Activated CD8-positive, alpha-beta memory T cell treated with anti-CD3 and anti-CD28 coated beads for 1 hour (primary cell): ENCODE measurements around the gene FAM163B.
"Not testable (repeated sequence)": the region's sequence is repeated elsewhere in the genome, so short reads cannot be mapped to it uniquely, and the experiment has no call there.

Experiments
- DNase-seq, 2 donors: peaks; one replicate each; pipeline ENCODE4 v3.0.0-alpha.2; 2020; ENCODE audit warnings: low read depth in 1 of 2; ENCODE audit errors: extremely low read depth in 1 of 2

FAM163B gene

DNA sequence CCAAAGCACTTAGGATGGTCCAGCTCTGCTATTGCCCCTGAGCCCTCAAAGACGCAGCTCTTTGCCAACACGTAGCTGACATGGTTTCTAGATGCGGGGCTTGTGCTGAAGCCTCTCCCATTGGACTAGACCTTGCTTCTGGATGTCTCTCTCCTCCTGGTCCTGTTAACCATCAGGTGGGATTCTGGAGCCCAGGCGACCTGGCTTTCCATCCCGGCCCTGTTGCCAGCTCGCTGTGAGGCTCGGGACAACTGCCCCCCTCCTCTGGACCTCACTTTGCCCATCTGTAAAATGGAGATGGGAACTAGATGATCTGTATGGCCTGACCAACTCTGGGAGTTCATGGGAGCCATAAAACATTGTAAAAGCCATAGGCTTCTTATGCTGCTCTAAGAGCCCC is 31.0 kb upstream of the FAM163B start:
- DNase-seq: no peak

DNA sequence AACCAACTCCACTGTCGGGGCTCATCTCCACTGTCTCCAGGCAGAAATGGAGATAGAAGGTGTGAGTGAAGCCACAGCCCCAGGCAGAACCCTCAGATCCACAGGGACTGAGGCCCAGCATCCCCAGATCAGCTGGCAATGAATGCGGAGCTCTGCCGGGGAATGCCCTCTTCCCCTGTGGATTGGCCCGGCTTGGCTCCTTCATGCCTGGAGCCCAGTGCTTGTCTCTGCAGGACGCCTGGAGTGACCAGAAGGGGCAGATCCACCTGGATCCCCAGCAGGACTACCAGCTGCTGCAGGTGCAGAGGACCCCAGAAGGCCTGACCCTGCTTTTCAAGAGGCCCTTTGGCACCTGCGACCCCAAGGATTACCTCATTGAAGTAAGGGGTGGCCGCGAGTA is 30.4 kb upstream of the FAM163B start:
- DNase-seq: no peak

DNA sequence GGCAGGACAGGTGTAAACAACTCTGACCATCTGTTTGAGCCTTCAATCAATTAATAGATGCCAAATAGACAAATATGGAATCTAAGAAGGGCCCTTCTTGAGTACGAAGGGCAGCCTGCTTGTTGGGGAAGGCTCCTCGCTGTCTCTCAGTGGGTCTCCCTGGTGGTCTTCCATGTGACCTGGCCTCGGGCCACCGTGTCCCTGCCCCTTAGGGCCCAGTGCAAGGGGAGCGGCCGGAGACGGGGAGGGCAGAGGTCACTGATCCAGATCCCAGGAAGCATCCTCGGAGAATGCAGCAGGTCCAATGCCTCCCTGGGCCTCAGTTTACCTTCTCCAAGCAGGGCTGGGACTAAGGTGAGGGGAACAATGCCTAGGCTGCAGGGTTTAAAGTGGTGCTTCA is 29.5 kb upstream of the FAM163B start:
- no peak for DNase-seq

DNA sequence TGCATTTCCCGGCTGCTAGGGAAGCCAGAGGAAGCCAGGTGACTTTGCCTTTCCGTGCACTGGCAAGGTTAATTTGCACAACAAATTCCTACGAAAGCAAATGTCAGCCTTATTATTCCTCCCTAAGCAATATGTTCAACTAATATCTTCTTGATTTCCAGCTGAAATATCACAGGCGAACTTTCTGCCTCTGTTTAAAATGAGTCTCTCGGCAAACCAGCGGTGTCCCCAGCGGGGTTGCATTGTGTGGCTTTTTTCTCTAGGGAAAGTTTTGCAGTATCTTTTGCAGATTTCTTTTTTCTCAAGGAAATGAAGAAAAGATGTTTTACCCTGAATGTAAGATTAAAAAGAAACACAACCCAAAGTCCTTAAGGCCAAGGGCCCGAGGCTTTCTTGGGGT is 28.9 kb upstream of the FAM163B start:
- DNase-seq: no peak

DNA sequence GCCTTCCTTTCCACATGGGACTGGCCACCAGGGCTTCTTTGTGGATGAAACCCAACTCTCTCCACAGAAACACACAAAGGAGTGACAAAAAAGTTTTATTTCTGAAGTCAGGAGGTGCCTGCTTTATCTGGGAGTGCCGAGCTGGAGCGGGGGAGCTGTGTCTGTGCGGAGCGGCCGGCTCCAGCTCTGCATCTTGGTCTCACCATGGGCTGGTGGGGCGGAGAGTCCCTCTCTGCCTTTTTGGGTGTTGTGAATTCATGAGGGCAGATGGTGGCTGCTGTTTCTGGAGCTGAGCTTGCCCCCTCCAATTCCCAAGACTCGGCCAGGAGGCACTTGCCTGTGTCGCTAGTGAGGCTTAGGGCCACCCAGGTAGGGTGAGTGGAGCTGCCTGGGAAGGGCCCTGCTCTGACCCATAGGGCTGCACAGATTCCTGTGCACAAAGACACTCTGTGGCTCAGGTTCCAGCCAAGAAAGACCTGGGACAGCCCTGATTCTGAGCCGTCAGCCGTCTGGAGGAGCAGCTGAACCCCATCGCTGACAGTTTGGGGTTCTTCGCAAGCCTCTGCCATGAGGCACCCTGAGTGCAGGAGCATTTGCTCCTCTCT is 28.4 kb upstream of the FAM163B start:
- no peak for DNase-seq

DNA sequence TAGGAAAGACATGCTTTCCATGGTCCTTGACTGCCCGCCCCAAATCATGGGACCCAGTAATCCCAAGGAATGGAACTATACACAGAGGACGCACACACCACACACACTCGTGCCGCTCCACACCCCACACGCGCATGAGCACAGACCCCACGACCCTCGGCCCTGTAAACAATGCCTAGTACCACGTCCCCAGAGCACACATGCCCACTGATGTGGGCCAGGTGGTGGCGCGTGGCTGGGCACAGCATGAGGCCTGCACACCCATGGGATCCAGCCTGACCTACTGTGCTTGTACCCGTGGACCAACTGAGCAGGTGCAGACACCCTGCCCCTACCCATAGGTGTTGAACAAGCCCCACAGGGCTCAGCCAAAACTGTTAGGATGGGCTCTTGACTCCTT is 27.7 kb upstream of the FAM163B start:
- no peak for DNase-seq

DNA sequence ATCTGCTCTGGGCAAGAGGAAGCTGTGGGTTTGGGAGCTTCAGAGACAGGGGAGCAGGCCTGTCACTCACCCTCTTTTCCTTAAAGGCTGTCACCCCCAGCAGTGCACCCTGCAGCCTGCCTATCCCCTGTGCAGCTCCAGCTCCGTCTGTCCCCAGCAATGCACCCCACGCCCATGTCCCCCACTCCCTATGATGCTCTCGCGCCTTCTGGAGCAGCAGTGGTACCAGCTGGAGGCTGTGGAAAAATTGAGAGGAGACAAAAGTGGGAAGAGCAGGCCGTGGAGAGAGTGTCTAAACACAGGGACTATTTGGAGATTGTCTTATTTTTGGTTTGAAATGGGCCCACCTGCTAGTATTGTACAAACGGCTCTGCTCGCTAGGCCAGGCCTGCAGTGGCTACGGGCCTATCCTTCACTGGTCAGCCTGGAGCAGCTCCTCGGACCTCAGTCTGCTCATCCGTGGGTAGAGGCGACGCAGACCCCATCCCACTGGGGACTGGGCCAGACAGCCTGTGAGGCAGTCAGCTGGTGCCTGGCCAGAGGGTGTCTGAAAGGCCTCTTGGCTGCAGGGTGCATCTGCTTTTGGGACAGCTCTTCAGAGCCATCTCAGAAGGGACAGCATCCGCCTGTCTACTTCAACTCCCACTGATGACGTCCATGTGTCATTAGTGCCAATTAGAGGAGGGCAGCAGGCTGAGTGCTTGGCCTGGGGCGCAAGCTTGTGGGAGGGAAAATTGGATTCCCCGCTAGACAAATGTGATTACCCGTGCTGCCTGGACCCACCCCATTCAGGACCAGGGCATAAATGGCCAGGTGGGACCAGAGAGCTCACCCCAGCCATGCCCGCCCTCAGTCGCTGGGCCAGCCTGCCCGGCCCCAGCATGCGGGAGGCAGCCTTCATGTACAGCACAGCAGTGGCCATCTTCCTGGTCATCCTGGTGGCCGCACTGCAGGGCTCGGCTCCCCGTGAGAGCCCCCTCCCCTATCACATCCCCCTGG is 26.6 kb upstream of the FAM163B start, which contains the start of gene DBH:
Gene DBH (plus strand): TSS at position 831 of the 999 bp plus-strand sequence. CDS start 9 bp downstream, at position 840.
- DNase-seq: no peak

DNA sequence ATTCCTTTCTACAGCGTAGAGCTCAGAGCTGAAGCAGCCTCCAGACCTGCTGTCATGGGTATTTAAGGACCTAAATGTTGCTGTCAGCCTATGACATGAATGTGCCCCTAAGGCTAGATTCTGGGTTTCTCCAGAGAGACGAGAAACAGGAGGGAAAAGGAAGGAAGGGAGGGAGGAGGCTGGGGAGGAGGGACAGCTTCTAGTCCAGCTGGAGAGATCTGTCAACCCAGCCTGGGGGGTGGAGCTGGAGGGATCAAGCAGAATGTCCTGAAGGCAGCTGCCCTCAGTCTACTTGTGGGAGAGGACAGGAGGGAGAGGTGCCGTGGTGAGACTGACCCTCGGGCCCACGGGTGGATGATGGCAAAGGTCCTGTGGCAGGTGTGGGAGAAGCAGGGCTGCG is 25.9 kb upstream of the FAM163B start:
- DNase-seq: no peak

DNA sequence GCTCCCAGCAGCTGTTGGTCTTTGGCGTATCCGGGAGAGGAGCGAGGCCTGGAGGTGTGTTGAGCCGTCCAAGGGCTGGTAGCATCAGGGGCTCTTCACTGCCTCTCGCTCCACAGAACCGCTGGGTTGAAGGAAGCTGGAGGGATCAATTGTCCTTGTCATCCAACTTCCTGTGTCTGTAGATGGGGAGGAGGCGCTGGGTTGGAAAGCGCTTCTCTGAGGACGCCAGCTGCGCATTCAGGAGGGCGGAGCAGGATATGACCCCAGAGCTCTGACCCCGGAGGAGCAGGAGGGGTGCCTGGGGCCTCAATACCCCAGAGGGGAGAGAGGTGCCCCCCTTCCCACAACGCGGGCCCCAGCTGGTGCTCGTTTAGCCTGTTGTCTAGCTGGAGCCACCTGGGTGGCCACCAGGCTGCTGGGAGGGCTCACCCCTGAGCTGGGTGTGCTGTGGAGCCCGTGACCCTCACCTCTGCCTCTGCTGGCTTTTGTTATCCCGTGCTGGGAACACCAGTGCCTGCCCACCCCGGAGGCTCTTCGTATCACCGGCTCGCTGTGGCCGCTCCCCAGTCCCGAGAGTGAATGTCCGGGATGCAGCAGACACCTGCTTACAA is 25.0 kb upstream of the FAM163B start:
- no peak for DNase-seq

DNA sequence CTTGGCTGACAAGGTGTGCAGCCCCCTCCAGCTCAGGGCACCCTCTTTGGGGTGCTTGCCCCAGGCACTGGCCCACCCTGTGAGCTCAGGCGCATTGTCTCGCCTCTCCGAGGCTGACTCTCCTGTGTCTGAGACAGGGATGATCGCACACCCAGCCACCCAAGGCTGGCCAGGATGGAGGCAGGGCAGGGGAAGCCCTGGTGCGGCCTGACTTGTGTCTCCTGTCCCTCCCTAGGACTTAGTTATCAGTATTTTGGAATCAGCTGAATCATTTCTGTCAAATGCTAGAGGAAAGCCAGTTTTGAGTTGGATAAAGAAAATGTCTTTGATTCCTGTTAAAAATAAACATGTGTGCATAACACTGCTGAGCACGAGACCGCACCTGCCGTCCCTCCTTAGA is 24.5 kb upstream of the FAM163B start:
- DNase-seq: no peak

DNA sequence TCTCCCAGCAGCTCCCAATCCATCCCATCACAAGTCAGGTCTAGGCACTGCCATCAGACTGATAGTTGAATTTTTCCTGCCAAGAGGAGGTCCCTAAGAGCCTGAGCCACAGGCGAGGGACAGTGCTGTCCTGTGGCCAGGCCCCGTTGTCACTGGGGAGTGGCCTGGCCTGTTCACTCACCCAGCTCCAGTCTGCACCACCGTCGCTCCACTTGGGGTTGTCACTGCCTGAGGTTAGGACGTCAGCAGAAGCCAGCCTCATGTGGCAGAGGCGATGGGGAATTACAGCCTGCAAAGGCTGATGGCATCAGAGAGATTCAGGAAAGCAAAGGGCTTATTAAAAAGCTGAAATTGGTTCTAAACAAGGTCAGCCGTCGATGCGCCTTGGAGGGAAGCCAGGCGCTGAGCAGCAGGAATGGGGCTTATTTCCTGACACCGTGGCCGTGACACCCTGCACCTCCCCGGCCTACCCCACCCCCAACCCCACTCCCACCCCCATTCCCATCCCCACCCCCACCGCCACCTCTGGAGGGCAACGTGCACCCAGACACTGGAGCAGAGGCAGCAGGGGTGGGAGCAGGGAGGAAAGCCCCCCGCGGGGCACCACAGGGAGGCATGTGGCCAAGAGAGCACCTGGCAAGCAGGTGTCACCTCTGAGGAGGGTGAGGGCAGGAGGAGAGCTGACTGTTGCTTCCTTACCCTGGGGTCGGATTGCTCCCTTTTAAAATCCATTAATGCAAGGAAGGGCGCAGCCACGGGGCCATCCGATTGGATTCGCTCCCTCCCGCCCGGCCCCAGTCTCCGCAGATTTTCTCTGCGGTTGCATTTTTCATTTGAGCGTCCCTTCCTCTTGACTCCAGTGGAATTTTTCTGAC is 23.9 kb upstream of the FAM163B start:
- no peak for DNase-seq

DNA sequence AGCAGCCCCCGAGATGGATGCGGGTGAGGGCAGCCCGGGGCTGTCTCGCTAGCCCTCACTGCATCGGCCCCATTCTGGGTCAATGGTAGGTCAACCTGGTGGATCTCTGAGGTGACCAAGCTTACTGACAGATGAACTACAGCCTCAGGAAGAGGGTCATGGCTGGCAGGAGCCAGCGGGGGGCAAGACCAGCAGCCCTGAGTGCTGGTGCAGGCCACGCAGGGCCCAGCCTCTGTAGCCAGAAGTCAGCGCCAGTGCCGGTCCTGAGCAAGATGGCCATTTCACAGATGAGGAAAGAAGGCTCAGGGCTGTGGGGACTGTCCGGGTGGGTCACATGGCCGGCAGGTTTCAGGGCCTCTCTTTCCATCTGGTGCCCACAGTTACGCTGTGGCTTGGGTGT is 21.9 kb upstream of the FAM163B start:
- no peak for DNase-seq

DNA sequence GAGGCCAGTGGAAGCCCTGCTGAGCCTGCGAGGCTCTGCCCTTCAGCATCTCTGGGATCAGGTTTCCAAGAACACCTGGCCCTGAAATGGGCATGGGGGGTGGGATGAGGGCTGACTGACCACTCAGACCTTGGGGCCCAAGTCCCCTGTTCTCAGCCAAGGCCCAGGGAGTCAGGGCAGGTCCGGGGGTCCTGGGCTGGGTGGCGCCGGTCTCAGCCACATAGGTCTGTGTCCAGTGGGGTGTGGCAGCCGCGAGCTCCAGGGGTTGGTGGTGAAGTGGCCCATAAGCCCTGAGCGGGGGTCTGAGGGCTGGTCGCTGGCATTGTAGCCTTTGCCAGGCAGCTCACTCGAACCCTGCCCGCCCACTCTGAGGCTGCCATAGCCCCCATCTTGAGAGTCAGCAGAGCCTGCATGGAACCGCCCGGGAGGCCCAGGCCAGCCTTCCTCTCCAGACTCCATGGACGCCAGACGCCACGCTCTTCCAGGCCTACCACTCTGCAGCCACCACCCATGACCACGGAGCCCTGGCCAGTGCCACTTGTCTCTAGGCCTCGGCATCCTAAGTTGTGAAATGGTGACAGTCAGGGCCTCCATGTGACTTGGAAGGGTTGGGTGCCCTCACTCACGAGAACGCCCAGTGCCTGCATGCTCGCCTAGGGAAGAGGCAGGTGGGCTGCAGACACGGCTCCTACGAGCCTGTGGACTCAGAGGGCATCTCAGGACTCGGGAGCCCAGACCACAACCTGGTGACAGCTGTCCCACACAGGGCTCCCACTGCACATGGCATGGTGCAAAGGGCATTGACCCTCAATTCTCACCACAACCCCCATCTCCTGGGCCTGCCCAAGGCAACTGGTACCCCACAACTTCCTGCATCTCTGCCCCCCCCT is 20.3 kb upstream of the FAM163B start:
- no peak for DNase-seq

DNA sequence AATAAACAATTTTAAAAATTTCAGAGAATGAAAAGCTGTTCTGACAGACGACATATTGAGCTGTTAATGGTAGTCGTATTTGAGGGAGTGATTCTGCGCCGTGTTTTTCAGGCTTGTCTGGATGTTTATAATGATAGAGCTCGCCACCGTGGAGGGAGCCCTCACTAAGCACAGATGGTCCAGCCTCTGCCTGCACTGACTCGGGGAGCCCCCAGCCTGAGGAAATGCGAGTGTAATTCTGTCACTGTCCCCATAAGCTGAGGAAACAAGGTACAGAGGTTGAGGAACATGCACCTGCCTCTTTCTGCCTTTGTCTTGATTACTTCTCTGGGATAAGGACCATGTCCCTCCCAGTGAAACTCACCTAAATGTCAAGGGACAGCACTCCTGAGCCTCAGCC is 19.6 kb upstream of the FAM163B start:
- DNase-seq: no peak

DNA sequence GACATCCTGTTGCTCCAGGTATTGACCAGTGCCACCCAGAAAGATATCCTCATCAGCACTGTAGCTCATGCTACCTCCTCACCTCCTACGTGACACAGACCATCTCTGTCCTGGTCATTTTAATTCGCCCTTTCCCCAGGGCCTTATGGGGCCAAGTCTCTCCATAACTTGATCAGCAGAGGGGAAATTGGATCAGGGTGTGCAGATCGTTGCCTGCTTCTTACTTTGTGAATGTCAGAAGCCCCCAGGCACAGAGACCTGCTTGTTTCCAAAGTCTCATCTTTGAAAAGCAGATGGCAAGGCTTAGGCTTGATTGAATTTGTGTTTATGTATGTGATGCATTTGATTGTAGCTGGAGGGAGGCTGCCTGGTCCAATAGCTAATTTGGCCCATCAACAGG is 18.2 kb upstream of the FAM163B start:
- no peak for DNase-seq

DNA sequence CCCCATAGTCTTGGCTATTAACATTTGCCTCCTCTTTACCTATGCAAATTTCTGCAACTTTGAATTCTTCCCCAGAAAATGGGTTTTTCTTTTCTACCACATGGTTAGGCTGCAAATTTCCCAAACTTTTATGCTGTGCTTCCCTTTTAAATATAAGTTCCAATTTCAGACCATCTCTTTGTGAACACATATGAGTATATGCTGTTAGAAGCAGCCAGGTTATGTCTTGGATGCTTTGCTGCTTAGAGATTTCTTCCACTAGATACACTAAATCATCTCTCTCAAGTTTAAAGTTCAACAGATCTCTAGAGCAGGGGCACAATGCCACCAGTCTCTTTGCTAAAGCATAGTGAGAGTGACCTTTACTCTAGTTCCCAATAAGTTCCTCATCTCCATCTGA is 16.8 kb upstream of the FAM163B start:
- DNase-seq: not testable (repeated sequence)

DNA sequence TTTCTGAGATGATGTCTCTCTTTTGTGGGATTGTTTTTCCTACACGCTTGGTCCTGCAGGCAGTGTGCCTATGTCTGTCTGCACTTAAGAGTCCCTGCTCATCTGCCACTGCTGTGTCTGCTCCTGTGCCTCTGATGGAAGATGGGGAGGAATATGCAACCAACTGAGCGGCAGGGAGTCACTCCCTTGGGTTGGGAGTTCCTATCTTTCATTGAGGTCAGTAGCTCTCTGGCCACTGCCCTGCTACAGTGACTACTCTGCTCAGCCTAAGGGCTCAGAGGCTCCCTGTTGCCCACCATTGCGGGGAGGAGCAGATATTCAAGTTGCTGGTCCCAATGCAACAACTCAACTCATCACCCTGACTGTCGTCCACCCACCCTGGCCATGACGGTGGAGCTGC is 13.4 kb upstream of the FAM163B start:
- no peak for DNase-seq

DNA sequence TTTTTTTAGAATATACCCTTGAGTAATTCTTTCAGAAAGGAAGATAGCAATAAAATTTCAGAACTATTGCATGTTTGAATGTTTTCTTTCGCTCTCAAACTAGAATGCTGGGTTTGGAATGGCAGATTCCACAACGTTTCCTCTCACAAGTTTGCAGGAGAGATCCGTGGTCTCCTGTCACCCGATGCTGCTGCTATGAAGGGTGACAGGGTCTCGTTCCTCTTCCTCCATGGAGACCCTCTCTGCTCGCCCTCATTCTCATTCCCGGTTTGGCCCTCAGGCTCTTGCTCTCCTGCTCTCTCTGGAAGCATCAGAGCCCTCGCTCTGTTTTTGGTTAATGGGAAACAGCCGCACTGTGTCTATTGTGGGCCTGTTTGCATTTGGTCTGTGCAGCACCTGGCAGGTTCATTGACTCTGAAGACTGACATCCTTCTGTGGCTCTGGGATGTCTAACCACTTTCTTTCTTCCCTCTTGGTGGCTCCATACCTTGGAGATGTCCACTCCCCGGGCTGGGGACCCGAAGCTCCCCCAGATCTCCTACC is 12.6 kb upstream of the FAM163B start:
- no peak for DNase-seq

DNA sequence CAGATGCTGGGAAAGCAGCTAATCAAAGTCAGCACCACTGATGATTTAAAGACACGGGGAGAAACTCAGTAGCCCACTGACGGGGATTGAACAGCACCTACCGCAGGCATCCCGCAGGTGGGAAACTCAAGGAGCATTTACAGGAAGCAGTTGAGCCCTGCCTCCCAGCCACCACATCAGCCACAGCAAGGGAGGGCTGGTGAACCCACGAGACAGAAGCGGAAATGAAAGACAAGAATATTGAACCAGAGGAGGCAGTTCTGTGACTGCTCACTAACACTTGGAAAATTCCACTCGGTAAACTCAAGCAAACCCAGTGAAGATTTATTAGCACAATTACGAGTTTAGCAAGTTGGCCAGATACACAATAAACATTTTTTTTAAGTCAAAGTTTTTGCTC is 10.6 kb upstream of the FAM163B start:
- DNase-seq: peak; percentile 12 to 23

DNA sequence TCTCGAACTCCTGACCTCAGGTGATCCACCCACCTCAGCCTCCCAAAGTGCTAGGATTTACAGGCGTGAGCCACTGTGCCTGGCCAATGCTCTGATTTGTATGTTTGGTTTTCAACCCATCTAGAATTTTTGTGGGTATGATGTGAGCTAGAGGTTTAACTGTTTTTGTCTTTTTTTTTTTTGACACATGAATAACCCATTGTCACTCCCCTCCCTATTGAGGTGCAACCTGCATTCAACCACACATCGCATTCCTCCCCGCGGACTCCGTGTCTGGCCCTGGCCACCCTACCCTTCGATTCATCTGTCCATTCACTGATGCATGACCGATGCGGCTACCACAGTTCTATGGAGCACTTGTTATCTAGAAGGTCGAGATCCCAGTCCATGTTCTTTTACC is 9.5 kb upstream of the FAM163B start:
- no peak for DNase-seq
